ENCODE data around the gene CADM3. TPM values are rescaled to one million over a fixed set of nuclear protein-coding genes. Genes with fewer than 3 reads are reported as not detected.

Gene CADM3
- total and polyA plus RNA-seq, 12 donors, result 0.81 to 4.3 (median 2.2) TPM

GRCh38 chr1:159181328-159182024 is 10.1 kb downstream of the CADM3 start:
- Histone ChIP-seq H3K4me1 (no peaks in the 10 kb centered on the region), H3K36me3 (no peaks in the 10 kb centered on the region), H3K27ac (no peak overlapping the region), H3K4me3 (no peak overlapping the region), H3K9me3 (no peaks in the 10 kb centered on the region), H3K27me3 (peaks cover 0 to 61% (median 18%) of the 10 kb centered on the region in 7 donors)
- TF ChIP-seq, protein P1, sequence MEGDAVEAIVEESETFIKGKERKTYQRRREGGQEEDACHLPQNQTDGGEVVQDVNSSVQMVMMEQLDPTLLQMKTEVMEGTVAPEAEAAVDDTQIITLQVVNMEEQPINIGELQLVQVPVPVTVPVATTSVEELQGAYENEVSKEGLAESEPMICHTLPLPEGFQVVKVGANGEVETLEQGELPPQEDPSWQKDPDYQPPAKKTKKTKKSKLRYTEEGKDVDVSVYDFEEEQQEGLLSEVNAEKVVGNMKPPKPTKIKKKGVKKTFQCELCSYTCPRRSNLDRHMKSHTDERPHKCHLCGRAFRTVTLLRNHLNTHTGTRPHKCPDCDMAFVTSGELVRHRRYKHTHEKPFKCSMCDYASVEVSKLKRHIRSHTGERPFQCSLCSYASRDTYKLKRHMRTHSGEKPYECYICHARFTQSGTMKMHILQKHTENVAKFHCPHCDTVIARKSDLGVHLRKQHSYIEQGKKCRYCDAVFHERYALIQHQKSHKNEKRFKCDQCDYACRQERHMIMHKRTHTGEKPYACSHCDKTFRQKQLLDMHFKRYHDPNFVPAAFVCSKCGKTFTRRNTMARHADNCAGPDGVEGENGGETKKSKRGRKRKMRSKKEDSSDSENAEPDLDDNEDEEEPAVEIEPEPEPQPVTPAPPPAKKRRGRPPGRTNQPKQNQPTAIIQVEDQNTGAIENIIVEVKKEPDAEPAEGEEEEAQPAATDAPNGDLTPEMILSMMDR (IDR thresholded peaks at IDR 0.05), result no peak
- DNase-seq (no peak), ATAC-seq (no peak)
- intact Hi-C loops (cut with DNase I), result no loop called here
- 29 to 35% methylated on average over 4 of the region's 4 CpGs for WGBS, 2 donors

DNA sequence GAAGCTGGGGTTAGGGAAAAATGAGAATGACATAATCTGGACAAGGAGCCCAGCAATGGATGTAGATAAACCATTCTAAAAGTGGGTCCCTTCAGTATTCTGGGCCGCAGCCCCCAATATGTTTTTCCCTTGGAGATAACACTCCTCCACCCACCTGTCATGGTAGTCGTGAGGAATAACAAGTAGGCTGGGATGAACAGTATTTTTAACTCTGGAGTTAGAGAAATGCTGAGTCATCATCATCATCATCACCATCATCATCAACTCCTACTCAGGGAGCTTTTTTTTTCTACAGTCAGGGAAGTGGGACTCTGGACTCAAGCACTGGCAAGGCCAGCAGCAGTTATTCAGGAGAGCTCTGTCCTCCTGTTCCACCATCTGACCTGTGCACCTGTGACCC is 12.8 kb downstream of the CADM3 start:
- Histone ChIP-seq H3K4me3 (no peak overlapping the region), H3K27me3 (peaks cover 0 to 86% (median 29%) of the 10 kb centered on the region in 7 donors), H3K4me1 (peaks cover 0 to 11% (median 0%) of the 10 kb centered on the region in 9 donors), H3K36me3 (no peaks in the 10 kb centered on the region), H3K27ac (no peak overlapping the region), H3K9me3 (no peaks in the 10 kb centered on the region)
- DNase-seq (no peak), ATAC-seq (no peak)
- WGBS, 2 donors, result 60 to 64% methylated on average over 2 of the region's 2 CpGs
- TF ChIP-seq, protein P1 (IDR thresholded peaks at IDR 0.05), result no peak
- intact Hi-C loops (cut with DNase I), result no loop called here

- ATAC-seq (no peak), DNase-seq (no peak)
- TF ChIP-seq, protein P1 (IDR thresholded peaks at IDR 0.05), result no peak
- H3K27me3 ChIP-seq, result peaks cover 0 to 90% (median 36%) of the 10 kb centered on the region in 7 donors
- no peak overlapping the region for H3K27ac ChIP-seq
- no peaks in the 10 kb centered on the region for H3K9me3 ChIP-seq
- H3K4me3 ChIP-seq, result no peak overlapping the region
- H3K4me1 ChIP-seq, result peaks cover 0 to 11% (median 0%) of the 10 kb centered on the region in 9 donors
- intact Hi-C loops (cut with DNase I), result no loop called here
- WGBS, 2 donors, result 84 to 85% methylated on average over 5 of the region's 5 CpGs
- H3K36me3 ChIP-seq, result no peaks in the 10 kb centered on the region
These were observed 13.7 kb downstream of the CADM3 start for GRCh38 chr1:159185121-159185520.

DNA sequence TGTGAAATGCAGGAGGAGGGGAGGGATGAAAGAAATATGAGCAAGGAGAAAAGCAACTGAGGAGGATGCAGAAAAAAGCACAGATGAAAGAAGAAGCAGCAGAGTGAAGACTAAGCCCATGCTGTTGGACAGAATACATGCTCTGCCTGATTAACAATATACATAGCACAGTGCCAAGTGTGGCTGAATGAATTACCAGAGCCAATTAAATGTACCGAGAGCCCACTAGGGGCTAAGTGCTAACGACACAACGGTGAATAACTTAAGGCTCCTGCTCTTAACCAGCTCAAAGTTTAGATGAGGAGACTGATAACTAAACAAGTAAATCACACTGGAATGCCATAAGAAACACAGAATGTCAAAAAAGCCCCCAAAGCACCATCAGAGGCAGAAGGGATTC is 15.6 kb downstream of the CADM3 start:
- TF ChIP-seq, protein P1 (IDR thresholded peaks at IDR 0.05), result no peak
- H3K4me3 ChIP-seq, result no peak overlapping the region
- H3K27me3 ChIP-seq, result peaks cover 0 to 93% (median 36%) of the 10 kb centered on the region in 7 donors
- no peaks in the 10 kb centered on the region for H3K36me3 ChIP-seq
- WGBS, 2 donors, result 18 to 27% methylated on average over 3 of the region's 3 CpGs
- intact Hi-C loops (cut with DNase I), result no loop called here
- DNase-seq (no peak), ATAC-seq (no peak)
- H3K27ac ChIP-seq, result no peak overlapping the region
- peaks cover 0 to 11% (median 0%) of the 10 kb centered on the region in 9 donors for H3K4me1 ChIP-seq
- no peaks in the 10 kb centered on the region for H3K9me3 ChIP-seq

All from heart right ventricle (tissue), 16 donors.